GM12878 (cell line): ENCODE measurements around the gene SEMA3D. TPM values are rescaled to one million over a fixed set of nuclear protein-coding genes. Genes with fewer than 3 reads are reported as not detected.

Experiments
- ATAC-seq: fragments of 200-7000 bp; cut with Tn5 transposase; 3 replicates; pipeline ENCODE4 v1.9.1; 2020; ENCODE audit warnings: mild to moderate bottlenecking, moderate library complexity
- BruUV-seq: library from RNA; stranded (reverse); fragments of 400-500 nt; replicated peaks from 2 replicates; lab custom pipeline; 2021; lab: Mats Ljungman, UMichigan
- CTCF ChIA-PET: fragments of 300-600 bp; sonication (Branson Sonifier 250); formaldehyde crosslinking; extraction: SDS; loops from one replicate; lab custom pipeline; 2021; ENCODE audit warnings: inconsistent platforms; lab: Yijun Ruan, JAX
- POLR2A ChIA-PET: fragments of 350-600 bp; formaldehyde crosslinking; extraction: SDS; loops from one replicate; lab custom pipeline; 2021; ENCODE audit warnings: inconsistent platforms; lab: Charles Lee
- RAD21 ChIA-PET: fragments of 300-600 bp; sonication (Branson Sonifier 250); formaldehyde crosslinking; loops from one replicate; lab custom pipeline; 2023; ENCODE audit warnings: antibody characterized with exemption; ENCODE audit not compliant: unreplicated experiment; lab: Charles Lee
- SMC1A ChIA-PET: fragments of 300-600 bp; sonication (Branson Sonifier 250); formaldehyde crosslinking; loops from one replicate; lab custom pipeline; 2023; ENCODE audit not compliant: unreplicated experiment, uncharacterized antibody; lab: Charles Lee
- DNase-seq: peaks from one replicate; pipeline ENCODE4 v3.0.0-alpha.2; 2011; ENCODE audit warnings: low read depth, low spot score
- FAIRE-seq: peaks from 3 replicates; lab custom pipeline; 2011; peaks lifted over from hg19 to GRCh38; lab: Jason Lieb, UNC
- H2AFZ ChIP-seq: 2 replicates; pipeline ENCODE4 v1.6.0; 2011; ENCODE audit warnings: low read depth, low read length, control low read depth; ENCODE audit not compliant: control insufficient read depth
- H3K27ac ChIP-seq: 2 replicates; pipeline ENCODE4 v1.5.1; 2011; ENCODE audit warnings: control low read depth; ENCODE audit not compliant: control insufficient read depth, insufficient read depth
- H3K27me3 ChIP-seq, 2 experiments: replicated peaks in 1 of 2; 2 replicates each; pipeline versions ENCODE4 v1.6.0 to v1.6.1; 2011; ENCODE audit warnings: low read length in 1 of 2; ENCODE audit not compliant: control insufficient read depth in 2 of 2, insufficient read depth in 2 of 2
- H3K36me3 ChIP-seq, 2 experiments: 2 replicates each; pipeline ENCODE4 v1.5.1; 2011; ENCODE audit warnings: low read length in 1 of 2; ENCODE audit not compliant: control insufficient read depth in 2 of 2, insufficient read depth in 2 of 2
- H3K4me1 ChIP-seq: 2 replicates; pipeline ENCODE4 v1.6.1; 2011; ENCODE audit warnings: mild to moderate bottlenecking, low read length, moderate library complexity, mixed read lengths; ENCODE audit not compliant: control insufficient read depth, insufficient read depth
- H3K4me2 ChIP-seq: 2 replicates; pipeline ENCODE4 v1.6.0; 2011; ENCODE audit warnings: control low read depth; ENCODE audit not compliant: control insufficient read depth, insufficient read depth
- H3K4me3 ChIP-seq: fragments of 200-600 bp; sonication (generic); 2 replicates; pipeline ENCODE4 v1.5.1; 2016
- H3K79me2 ChIP-seq: 2 replicates; pipeline ENCODE4 v1.6.0; 2011; ENCODE audit warnings: low read length; ENCODE audit not compliant: control insufficient read depth, insufficient read depth
- H3K9ac ChIP-seq: 2 replicates; pipeline ENCODE4 v1.8.0; 2011; ENCODE audit warnings: low read length, control low read depth, mixed read lengths; ENCODE audit not compliant: control insufficient read depth, insufficient read depth
- H3K9me3 ChIP-seq: replicated peaks from 3 replicates; pipeline ENCODE4 v1.5.1; 2011; ENCODE audit warnings: mild to moderate bottlenecking, low read length; ENCODE audit not compliant: control insufficient read depth, insufficient read depth
- H4K20me1 ChIP-seq: 2 replicates; pipeline ENCODE4 v1.6.0; 2011; ENCODE audit not compliant: control insufficient read depth, insufficient read depth
- EED ChIP-seq: sonication (generic); IDR thresholded peaks from 2 replicates; pipeline ENCODE4 v1.6.1; 2016; ENCODE audit warnings: antibody characterized with exemption, low read depth
- EZH2 ChIP-seq: IDR thresholded peaks from 2 replicates; pipeline ENCODE4 v1.6.1; 2012; ENCODE audit warnings: low read depth, mild to moderate bottlenecking, control low read depth, inconsistent platforms, low read length, borderline replicate concordance; ENCODE audit not compliant: control insufficient read depth
- HDAC6 ChIP-seq: fragments of 200-600 bp; sonication (generic); IDR thresholded peaks from one replicate; pipeline ENCODE4 v1.8.0; 2017; ENCODE audit warnings: antibody characterized with exemption; ENCODE audit not compliant: unreplicated experiment
- IRF4 ChIP-seq: IDR thresholded peaks from 2 replicates; pipeline ENCODE4 v1.6.1; 2011; ENCODE audit warnings: low read depth, low read length
- LARP7 ChIP-seq: fragments of 450-650 bp; IDR thresholded peaks from 2 replicates; pipeline ENCODE4 v1.6.1; 2017; ENCODE audit warnings: mild to moderate bottlenecking
- MTA2 ChIP-seq: fragments of 450-650 bp; IDR thresholded peaks from 2 replicates; pipeline ENCODE4 v1.6.1; 2016; ENCODE audit warnings: low read depth, mild to moderate bottlenecking, moderate library complexity
- MXI1 ChIP-seq: fragments of 150-350 bp; IDR thresholded peaks from 2 replicates; pipeline ENCODE4 v1.6.1; 2011; ENCODE audit warnings: low read depth, mild to moderate bottlenecking, inconsistent platforms, low read length, improper control_type of control experiment
- NR2F1 ChIP-seq: fragments of 450-650 bp; conservative IDR thresholded peaks from 2 replicates; pipeline ENCODE4 v1.6.1; 2017; ENCODE audit warnings: mild to moderate bottlenecking
- PAX5 ChIP-seq: IDR thresholded peaks from 2 replicates; pipeline ENCODE4 v1.6.1; 2011; ENCODE audit warnings: low read depth, low read length, borderline replicate concordance
- RAD21 ChIP-seq: IDR thresholded peaks from 2 replicates; pipeline ENCODE4 v1.6.1; 2011; ENCODE audit warnings: mild to moderate bottlenecking, low read depth, low read length, moderate library complexity; ENCODE audit not compliant: insufficient read depth
- RAD51 ChIP-seq: fragments of 450-650 bp; IDR thresholded peaks from 2 replicates; pipeline ENCODE4 v1.6.1; 2016; ENCODE audit warnings: moderate library complexity, mild to moderate bottlenecking, inconsistent platforms
- RBBP5 ChIP-seq: fragments of 200-600 bp; sonication (generic); conservative IDR thresholded peaks from 2 replicates; pipeline ENCODE4 v1.6.1; 2016
- ZNF384 ChIP-seq: IDR thresholded peaks from 2 replicates; pipeline ENCODE4 v1.6.1; 2012; ENCODE audit warnings: low read depth, mild to moderate bottlenecking, low read length, improper control_type of control experiment, borderline replicate concordance
- ZZZ3 ChIP-seq: IDR thresholded peaks from 2 replicates; pipeline ENCODE4 v1.6.1; 2011; ENCODE audit warnings: low read depth; ENCODE audit not compliant: control insufficient read depth, insufficient read length
- WGBS: methylation state at CpG from one replicate; pipeline ENCODE4 v1.1.6; 2016; ENCODE audit warnings: low lambda C conversion rate; ENCODE audit not compliant: insufficient replicate concordance, insufficient coverage; ENCODE audit errors: missing lambda C conversion rate; 5-methylcytosine and 5-hydroxymethylcytosine counted together
- in situ Hi-C: fragments of 300-500 bp; cut with MboI; formaldehyde crosslinking; loops from 9 replicates; pipeline ENCODE4 v1.14.3; 2018; ENCODE audit warnings: mixed read lengths
- intact Hi-C: fragments of 100-400 bp; cut with micrococcal nuclease; formaldehyde crosslinking; loops from one replicate; pipeline ENCODE4 v1.14.2; 2022; ENCODE audit not compliant: unreplicated experiment
- polyA plus RNA-seq, 11 experiments: library from polyadenylated mRNA; depleted of rRNA in 4 of 11; unstranded in 6 of 11; stranded (reverse) in 5 of 11; fragments of >200 nt; fragmentation: Nextera tagmentation in 4 of 11; fragmentation: Illumina TruSeq in 1 of 11; extraction: Ambion mirVana in 4 of 11; extraction: Trizol in 1 of 11; gene quantifications; 1 replicate in 1 of 11; 2 replicates in 10 of 11; pipeline versions ENCODE4 v1.2.1 to v1.2.3, GENCODE V29; 2011 to 2016; ENCODE audit warnings: inconsistent platforms in 2 of 11, missing spikeins in 2 of 11, low read depth in 1 of 11
- total RNA-seq, 4 experiments: library from RNA; depleted of rRNA in 3 of 4; stranded (reverse); fragments of >200 nt in 3 of 4; fragmentation: Illumina TruSeq in 1 of 4; extraction: Trizol in 1 of 4; gene quantifications; 2 replicates each; pipeline versions ENCODE4 v1.2.1 to v1.2.3, GENCODE V29; 2013 to 2021
- TF ChIP-seq, protein P1 (sequence below): fragments of 450-650 bp; IDR thresholded peaks from 2 replicates; pipeline ENCODE4 v1.6.1; 2014; ENCODE audit warnings: mild to moderate bottlenecking
- TF ChIP-seq, protein P2 (sequence below): IDR thresholded peaks from 2 replicates; pipeline ENCODE4 v1.6.1; 2011; ENCODE audit warnings: low read depth, low read length, improper control_type of control experiment, borderline replicate concordance

Gene SEMA3D
- total and polyA plus RNA-seq, 10 of the 15 experiments (the other 5 are each of a cell fraction or from before 2014, with no cell fraction given): 0.04 TPM; not detected in 9

DNA sequence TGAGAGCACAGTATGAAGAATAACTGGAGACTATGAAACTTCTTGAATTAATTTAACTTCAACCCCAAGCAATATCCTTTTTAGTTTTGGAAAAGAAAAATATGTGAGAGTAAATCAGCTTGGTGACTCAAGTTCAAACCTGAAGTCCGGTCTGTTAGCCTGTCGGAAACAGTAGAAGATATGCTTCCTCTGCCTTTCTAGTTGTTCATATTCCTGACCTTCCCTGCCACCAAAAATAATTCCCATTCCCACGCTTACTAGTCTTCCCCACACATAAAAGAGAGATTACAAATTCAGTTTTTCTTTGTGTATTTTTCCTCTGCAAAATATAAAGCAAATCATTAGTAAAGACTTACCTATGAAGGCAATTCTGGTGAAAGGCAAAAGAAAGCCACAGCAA, 3.6 kb downstream of the SEMA3D start:
- FAIRE-seq (no peak), ATAC-seq (no peak), DNase-seq (no peak)
- Histone ChIP-seq H3K27ac (no peak overlapping the region), H3K79me2 (no peaks in the 10 kb centered on the region), H3K4me3 (no peak overlapping the region), H3K9ac (no peak overlapping the region), H3K36me3 (no peaks in the 10 kb centered on the region), H2AFZ (no peak overlapping the region), H4K20me1 (no peaks in the 10 kb centered on the region), H3K9me3 (no peaks in the 10 kb centered on the region; the same call in 2 of the 3 replicates), H3K4me1 (no peaks in the 10 kb centered on the region), H3K4me2 (no peak overlapping the region), H3K27me3 (peaks cover 12 to 22% of the 10 kb centered on the region in 2 experiments)
- in situ Hi-C loops (no loop called here), intact Hi-C loops (loop anchor here (10.0 kb wide), 1 partner anchor 282 kb away; no protein-coding TSS in a partner anchor)
- ChIA-PET SMC1A (no interaction called here), CTCF (no interaction called here), RAD21 (no interaction called here), POLR2A (no interaction called here)
- 16% methylated on average over 3 of the region's 3 CpGs for WGBS
- TF ChIP-seq LARP7: no peak
- no TSS peak for BruUV-seq

DNA sequence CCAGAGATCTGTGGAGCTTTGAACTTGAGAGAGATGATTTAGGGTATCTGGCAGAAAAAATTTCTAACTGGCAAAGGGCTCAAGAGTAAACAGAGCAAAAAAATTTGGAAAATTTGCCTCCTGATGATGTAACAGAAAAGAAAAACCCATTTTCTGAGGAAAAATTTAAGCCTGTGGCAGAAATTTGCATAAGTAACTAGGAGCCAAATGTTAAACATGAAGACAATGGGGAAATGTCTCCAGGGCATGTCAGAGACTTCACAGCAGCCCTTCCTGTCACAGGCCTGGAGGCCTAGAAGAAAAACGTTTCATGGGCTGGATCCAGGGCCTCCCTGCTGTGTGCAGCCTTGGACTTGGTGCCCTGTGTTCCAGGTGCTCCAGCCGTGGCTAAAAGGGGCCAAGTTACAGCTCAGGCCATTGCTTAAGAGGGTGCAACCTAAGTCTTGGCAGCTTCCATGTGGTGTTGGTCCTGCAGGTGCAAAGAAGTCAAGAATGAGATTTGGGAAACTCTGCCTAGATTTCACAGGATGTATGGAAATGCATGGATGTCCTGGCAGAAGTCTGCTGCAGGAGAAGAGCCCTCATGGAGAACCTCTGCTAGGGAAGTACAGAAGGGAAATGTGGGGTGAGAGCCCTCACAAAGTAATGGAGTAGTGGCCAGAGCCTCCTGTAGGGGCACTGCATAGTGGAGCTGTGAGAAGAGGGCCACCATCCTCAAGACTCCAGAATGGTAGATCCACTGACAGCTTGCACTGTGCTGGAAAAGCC, 8.1 kb downstream of the SEMA3D start:
- ChIA-PET RAD21 (no interaction called here), CTCF (no interaction called here), SMC1A (no interaction called here), POLR2A (interaction anchor here (0.7 kb wide), 1 partner anchor 263 kb away, joined by 4 read pairs; no protein-coding TSS in a partner anchor)
- Histone ChIP-seq H3K27ac (no peak overlapping the region), H3K36me3 (no peaks in the 10 kb centered on the region), H4K20me1 (no peaks in the 10 kb centered on the region), H2AFZ (no peak overlapping the region), H3K4me1 (no peaks in the 10 kb centered on the region), H3K79me2 (no peaks in the 10 kb centered on the region), H3K4me2 (no peak overlapping the region), H3K9me3 (no peaks in the 10 kb centered on the region; the same call in 2 of the 3 replicates), H3K4me3 (no peak overlapping the region), H3K27me3 (no peaks in the 10 kb centered on the region), H3K9ac (no peak overlapping the region)
- in situ Hi-C loops (no loop called here), intact Hi-C loops (loop anchor here (5.0 kb wide), 1 partner anchor 1294 kb away; no protein-coding TSS in a partner anchor)
- no peak for ATAC-seq
- 0% methylated on average over 2 of the region's 2 CpGs for WGBS
- no peak for FAIRE-seq
- DNase-seq: no peak
- BruUV-seq: no TSS peak
- TF ChIP-seq IRF4 (no peak), RAD51 (no peak), MTA2 (no peak), MXI1 (no peak), EZH2 (no peak), ZNF384 (no peak), PAX5 (no peak), RBBP5 (no peak), RAD21 (no peak), EED (no peak), ZZZ3 (no peak), HDAC6 (no peak), NR2F1 (no peak)
- TF ChIP-seq, protein P1, sequence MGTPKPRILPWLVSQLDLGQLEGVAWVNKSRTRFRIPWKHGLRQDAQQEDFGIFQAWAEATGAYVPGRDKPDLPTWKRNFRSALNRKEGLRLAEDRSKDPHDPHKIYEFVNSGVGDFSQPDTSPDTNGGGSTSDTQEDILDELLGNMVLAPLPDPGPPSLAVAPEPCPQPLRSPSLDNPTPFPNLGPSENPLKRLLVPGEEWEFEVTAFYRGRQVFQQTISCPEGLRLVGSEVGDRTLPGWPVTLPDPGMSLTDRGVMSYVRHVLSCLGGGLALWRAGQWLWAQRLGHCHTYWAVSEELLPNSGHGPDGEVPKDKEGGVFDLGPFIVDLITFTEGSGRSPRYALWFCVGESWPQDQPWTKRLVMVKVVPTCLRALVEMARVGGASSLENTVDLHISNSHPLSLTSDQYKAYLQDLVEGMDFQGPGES: no peak
- TF ChIP-seq, protein P2, sequence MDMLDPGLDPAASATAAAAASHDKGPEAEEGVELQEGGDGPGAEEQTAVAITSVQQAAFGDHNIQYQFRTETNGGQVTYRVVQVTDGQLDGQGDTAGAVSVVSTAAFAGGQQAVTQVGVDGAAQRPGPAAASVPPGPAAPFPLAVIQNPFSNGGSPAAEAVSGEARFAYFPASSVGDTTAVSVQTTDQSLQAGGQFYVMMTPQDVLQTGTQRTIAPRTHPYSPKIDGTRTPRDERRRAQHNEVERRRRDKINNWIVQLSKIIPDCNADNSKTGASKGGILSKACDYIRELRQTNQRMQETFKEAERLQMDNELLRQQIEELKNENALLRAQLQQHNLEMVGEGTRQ: no peak
